DND-41 (cell line): ENCODE results near the gene DNMT1.
"Not testable (repeated sequence)": the region's sequence is repeated elsewhere in the genome, so short reads cannot be mapped to it uniquely, and the experiment has no call there.

ENCODE experiments used
- ATAC-seq: fragments of 200-7000 bp; cut with Tn5 transposase; 3 replicates; pipeline ENCODE4 v1.9.1; 2021; ENCODE audit warnings: low read depth; ENCODE audit not compliant: insufficient read depth
- DNase-seq: peaks from one replicate; pipeline ENCODE4 v3.0.0-alpha.2; 2020
- H2AFZ ChIP-seq: 2 replicates; pipeline ENCODE4 v1.6.0; 2012; ENCODE audit warnings: low read depth, low read length
- H3K27ac ChIP-seq: 2 replicates; pipeline ENCODE4 v1.5.1; 2012; ENCODE audit warnings: low read length, inconsistent platforms
- H3K27me3 ChIP-seq: fragments of 200-600 bp; sonication (generic); 2 replicates; pipeline ENCODE4 v1.6.0; 2012; ENCODE audit warnings: low read length, mild to moderate bottlenecking, inconsistent platforms; ENCODE audit not compliant: insufficient read depth, poor library complexity
- H3K36me3 ChIP-seq: 2 replicates; pipeline ENCODE4 v1.5.1; 2012; ENCODE audit warnings: low read length, inconsistent platforms; ENCODE audit not compliant: insufficient read depth
- H3K4me1 ChIP-seq: 2 replicates; pipeline ENCODE4 v1.5.1; 2012; ENCODE audit warnings: mild to moderate bottlenecking, low read length; ENCODE audit not compliant: insufficient read depth
- H3K4me2 ChIP-seq: 2 replicates; pipeline ENCODE4 v1.6.0; 2012; ENCODE audit warnings: mild to moderate bottlenecking, moderate library complexity, low read length, inconsistent platforms; ENCODE audit not compliant: insufficient read depth
- H3K4me3 ChIP-seq, 2 experiments: fragments of 200-600 bp in 1 of 2; shearing (Covaris generic) in 1 of 2; 2 replicates each; pipeline ENCODE4 v1.5.1; 2012 to 2016; ENCODE audit warnings: inconsistent platforms in 2 of 2, low read length in 2 of 2, mild to moderate bottlenecking in 2 of 2, low read depth in 1 of 2, moderate library complexity in 1 of 2
- H3K79me2 ChIP-seq: 2 replicates; pipeline ENCODE4 v1.6.0; 2012; ENCODE audit warnings: low read length, inconsistent platforms; ENCODE audit not compliant: insufficient read depth
- H3K9ac ChIP-seq: 2 replicates; pipeline ENCODE4 v1.6.0; 2012; ENCODE audit warnings: low read depth, mild to moderate bottlenecking, inconsistent platforms, low read length, moderate library complexity
- H3K9me3 ChIP-seq: 2 replicates; pipeline ENCODE4 v1.5.1; 2012; ENCODE audit warnings: low read length, moderate library complexity, mild to moderate bottlenecking, inconsistent platforms; ENCODE audit not compliant: insufficient read depth, severe bottlenecking
- H4K20me1 ChIP-seq: 2 replicates; pipeline ENCODE4 v1.6.0; 2012; ENCODE audit warnings: low read length; ENCODE audit not compliant: insufficient read depth
- CTCF ChIP-seq: IDR thresholded peaks from 2 replicates; pipeline ENCODE4 v1.5.1; 2012; ENCODE audit warnings: borderline replicate concordance, low read length, moderate library complexity, mild to moderate bottlenecking; ENCODE audit not compliant: poor library complexity, severe bottlenecking; ENCODE audit errors: extremely low read depth
- EZH2 ChIP-seq: IDR thresholded peaks from 3 replicates; pipeline ENCODE4 v1.6.1; 2012; ENCODE audit warnings: borderline replicate concordance, low read depth, mild to moderate bottlenecking, moderate library complexity, low read length, inconsistent platforms; ENCODE audit not compliant: severe bottlenecking

Gene DNMT1

GRCh38 chr19:10206226-10206885 is 11.6 kb upstream of the DNMT1 start:
- DNase-seq = no peak
- no peak overlapping the region for H2AFZ ChIP-seq
- H3K9me3 ChIP-seq = no peaks in the 10 kb centered on the region
- no peak overlapping the region for H3K9ac ChIP-seq
- H4K20me1 ChIP-seq = no peaks in the 10 kb centered on the region
- H3K27ac ChIP-seq = no peak overlapping the region
- no peak overlapping the region for H3K4me2 ChIP-seq
- H3K36me3 ChIP-seq = no peaks in the 10 kb centered on the region
- no peak overlapping the region for H3K4me3 ChIP-seq
- no peaks in the 10 kb centered on the region for H3K4me1 ChIP-seq
- no peaks in the 10 kb centered on the region for H3K79me2 ChIP-seq
- no peaks in the 10 kb centered on the region for H3K27me3 ChIP-seq
- no peak for ATAC-seq
- TF ChIP-seq EZH2 (no peak), CTCF (no peak)

DNA sequence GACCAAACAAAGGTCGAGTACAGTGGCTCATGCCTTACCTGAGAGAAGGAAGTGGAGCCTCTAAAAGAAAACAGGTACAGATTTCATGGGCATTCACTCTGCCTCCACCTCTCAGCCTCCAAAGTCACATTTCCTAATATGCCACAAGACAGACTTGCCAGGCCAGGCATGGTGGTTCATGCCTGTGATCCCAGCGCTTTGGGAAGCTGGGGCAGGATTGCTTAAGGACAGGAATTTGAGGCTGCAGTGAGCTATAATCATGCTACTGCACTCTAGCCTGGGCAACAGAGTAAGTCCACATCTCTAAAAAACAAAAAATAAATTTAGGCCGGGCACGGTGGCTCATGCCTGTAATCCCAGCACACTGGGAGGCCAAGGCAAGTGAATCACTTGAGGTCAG is 10.9 kb upstream of the DNMT1 start:
- Histone ChIP-seq H3K9ac (no peak overlapping the region), H3K9me3 (no peaks in the 10 kb centered on the region), H3K79me2 (no peaks in the 10 kb centered on the region), H3K4me3 (no peak overlapping the region), H4K20me1 (no peaks in the 10 kb centered on the region), H3K4me2 (no peak overlapping the region), H3K36me3 (no peaks in the 10 kb centered on the region), H3K27me3 (no peaks in the 10 kb centered on the region), H3K27ac (no peak overlapping the region), H2AFZ (no peak overlapping the region), H3K4me1 (no peaks in the 10 kb centered on the region)
- ATAC-seq (no peak), DNase-seq (no peak)
- TF ChIP-seq CTCF (no peak), EZH2 (no peak)

GRCh38 chr19:10203686-10204085 is 8.9 kb upstream of the DNMT1 start:
- H2AFZ ChIP-seq = no peak overlapping the region
- no peak overlapping the region for H3K4me3 ChIP-seq
- no peaks in the 10 kb centered on the region for H3K27me3 ChIP-seq
- ATAC-seq = no peak
- H3K4me1 ChIP-seq = no peaks in the 10 kb centered on the region
- H3K79me2 ChIP-seq = no peaks in the 10 kb centered on the region
- TF ChIP-seq EZH2 (no peak), CTCF (no peak)
- no peak overlapping the region for H3K4me2 ChIP-seq
- H3K36me3 ChIP-seq = no peaks in the 10 kb centered on the region
- no peak overlapping the region for H3K27ac ChIP-seq
- H3K9me3 ChIP-seq = no peaks in the 10 kb centered on the region
- no peak for DNase-seq
- no peaks in the 10 kb centered on the region for H4K20me1 ChIP-seq
- H3K9ac ChIP-seq = no peak overlapping the region

DNA sequence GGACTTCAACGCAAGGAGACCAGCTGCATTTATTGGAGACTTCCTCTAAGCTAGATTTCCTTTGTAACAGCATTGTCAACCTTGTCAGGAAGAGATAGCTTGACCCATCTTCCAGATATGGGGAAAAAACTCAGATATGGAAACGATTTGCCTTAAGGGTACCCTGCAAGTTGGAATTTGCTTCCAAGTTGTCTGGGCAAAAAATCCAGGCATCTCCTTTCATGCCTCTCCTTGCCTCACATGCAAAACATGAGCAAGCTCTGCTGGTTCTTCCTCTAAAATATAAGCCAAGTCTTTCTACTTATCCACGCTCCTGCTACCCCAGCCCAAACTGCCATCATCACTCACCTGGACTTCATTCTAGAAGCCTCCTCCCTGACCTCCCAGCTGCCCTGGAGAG is 6.4 kb upstream of the DNMT1 start:
- Histone ChIP-seq H3K4me1 (no peaks in the 10 kb centered on the region), H3K4me2 (no peak overlapping the region)

DNA sequence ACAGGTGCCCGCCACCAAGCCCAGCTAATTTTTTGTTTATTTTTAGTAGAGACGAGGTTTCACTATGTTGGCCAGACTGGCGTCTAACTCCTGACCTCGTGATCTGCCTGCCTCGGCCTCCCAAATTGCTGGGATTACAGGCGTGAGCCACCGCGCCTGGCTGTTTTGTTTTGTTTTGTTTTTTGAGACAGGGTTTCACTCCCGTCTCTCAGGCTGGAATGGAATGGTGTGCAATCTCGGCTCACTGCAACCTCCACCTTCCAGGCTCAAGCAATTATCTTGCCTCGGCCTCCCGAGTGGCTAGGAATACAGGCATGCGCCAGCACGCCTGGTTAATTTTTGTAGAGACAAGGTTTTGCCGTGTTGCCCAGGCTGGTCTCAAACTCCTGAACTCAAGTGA is 5.3 kb upstream of the DNMT1 start:
- H3K4me2 ChIP-seq, H3K9me3 ChIP-seq, H3K4me3 ChIP-seq, H3K27ac ChIP-seq, H4K20me1 ChIP-seq, H3K4me1 ChIP-seq, H3K79me2 ChIP-seq, H3K36me3 ChIP-seq, H3K27me3 ChIP-seq, DNase-seq, ATAC-seq, H2AFZ ChIP-seq, H3K9ac ChIP-seq: not testable (repeated sequence)

More for the DNA sequence above, 6.4 kb upstream of the DNMT1 start:
- Histone ChIP-seq H3K4me3 (no peak overlapping the region), H3K9me3 (no peaks in the 10 kb centered on the region), H4K20me1 (no peaks in the 10 kb centered on the region), H3K27me3 (no peaks in the 10 kb centered on the region), H2AFZ (no peak overlapping the region), H3K27ac (no peak overlapping the region), H3K9ac (no peak overlapping the region), H3K79me2 (no peaks in the 10 kb centered on the region), H3K36me3 (no peaks in the 10 kb centered on the region)
- ATAC-seq = no peak
- TF ChIP-seq CTCF = no peak
- TF ChIP-seq EZH2 = no peak
- DNase-seq = no peak
